Measurements from ENCODE around the gene CCT4.
"Not testable (repeated sequence)": the region's sequence is repeated elsewhere in the genome, so short reads cannot be mapped to it uniquely, and the experiment has no call there.

Gene CCT4

DNA sequence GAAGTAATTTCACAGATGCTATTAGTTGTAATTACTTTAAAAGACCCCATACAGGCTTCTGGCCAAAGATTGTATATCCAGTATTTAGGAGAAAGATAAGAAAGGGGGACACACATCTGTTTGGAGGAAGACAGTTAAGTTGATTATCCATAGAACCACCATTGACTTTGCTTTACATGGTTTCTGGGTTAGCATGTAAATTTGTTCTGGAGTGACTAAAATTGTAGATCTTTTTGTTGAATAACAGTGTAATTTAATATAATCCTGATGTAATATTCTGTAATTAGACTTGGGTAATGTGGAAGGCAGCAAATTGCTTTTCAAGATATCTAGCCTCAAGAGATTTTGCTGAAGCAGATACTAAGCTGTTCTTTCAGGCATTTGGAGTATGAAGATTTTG is 34.3 kb upstream of the CCT4 start:
- H3K4me3 ChIP-seq (ENCODE audit: control insufficient read depth, low read depth, low read length), result no peak overlapping the region
- DNase-seq (ENCODE audit: low read depth), result no peak
- TF ChIP-seq, protein P1, sequence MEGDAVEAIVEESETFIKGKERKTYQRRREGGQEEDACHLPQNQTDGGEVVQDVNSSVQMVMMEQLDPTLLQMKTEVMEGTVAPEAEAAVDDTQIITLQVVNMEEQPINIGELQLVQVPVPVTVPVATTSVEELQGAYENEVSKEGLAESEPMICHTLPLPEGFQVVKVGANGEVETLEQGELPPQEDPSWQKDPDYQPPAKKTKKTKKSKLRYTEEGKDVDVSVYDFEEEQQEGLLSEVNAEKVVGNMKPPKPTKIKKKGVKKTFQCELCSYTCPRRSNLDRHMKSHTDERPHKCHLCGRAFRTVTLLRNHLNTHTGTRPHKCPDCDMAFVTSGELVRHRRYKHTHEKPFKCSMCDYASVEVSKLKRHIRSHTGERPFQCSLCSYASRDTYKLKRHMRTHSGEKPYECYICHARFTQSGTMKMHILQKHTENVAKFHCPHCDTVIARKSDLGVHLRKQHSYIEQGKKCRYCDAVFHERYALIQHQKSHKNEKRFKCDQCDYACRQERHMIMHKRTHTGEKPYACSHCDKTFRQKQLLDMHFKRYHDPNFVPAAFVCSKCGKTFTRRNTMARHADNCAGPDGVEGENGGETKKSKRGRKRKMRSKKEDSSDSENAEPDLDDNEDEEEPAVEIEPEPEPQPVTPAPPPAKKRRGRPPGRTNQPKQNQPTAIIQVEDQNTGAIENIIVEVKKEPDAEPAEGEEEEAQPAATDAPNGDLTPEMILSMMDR (conservative IDR thresholded peaks at IDR 0.05; ENCODE audit: control insufficient read depth, insufficient read depth, low read depth, low read length), result no peak

DNA sequence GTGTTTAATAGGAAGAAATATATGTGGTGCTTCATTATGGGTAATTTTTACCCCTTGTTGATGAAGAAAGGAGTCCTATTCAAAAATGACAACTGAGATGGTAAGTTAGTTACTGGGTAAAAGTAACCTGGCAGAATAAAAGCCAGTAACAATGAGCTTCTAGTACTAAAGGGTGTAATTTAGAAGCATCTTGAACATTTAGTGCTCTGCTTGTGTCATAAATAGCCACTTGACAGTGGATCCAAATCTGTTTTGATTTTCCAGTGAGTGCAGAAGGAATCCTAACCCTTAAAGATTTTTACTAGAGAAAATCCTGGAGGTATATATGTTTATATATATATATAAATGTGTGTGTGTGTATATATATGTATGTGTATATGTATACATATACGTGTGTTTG is 32.1 kb upstream of the CCT4 start:
- no peak overlapping the region for H3K4me3 ChIP-seq (ENCODE audit: control insufficient read depth, low read depth, low read length)
- no peak for DNase-seq (ENCODE audit: low read depth)
- TF ChIP-seq, protein P1 (conservative IDR thresholded peaks at IDR 0.05; ENCODE audit: control insufficient read depth, insufficient read depth, low read depth, low read length), result no peak

DNA sequence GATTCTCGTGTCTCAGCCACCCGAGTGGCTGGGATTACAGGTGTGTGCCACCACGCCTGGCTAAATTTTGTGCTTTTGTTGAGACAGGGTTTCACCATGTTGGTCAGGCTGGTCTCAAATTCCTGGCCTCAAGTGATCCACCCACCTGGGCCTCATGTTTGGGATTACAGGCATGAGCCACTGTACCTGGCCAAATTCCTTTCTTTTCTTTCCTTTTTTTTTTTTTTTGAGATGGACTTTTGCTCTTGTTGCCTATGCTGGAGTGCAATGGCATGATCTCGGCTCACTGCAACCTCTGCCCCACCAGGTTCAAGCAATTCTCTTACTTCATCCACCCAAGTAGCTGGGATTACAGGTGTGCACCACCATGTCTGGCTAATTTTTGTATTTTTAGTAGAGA is 26.3 kb upstream of the CCT4 start:
- not testable (repeated sequence) for DNase-seq (ENCODE audit: low read depth); H3K4me3 ChIP-seq (ENCODE audit: control insufficient read depth, low read depth, low read length)

DNA sequence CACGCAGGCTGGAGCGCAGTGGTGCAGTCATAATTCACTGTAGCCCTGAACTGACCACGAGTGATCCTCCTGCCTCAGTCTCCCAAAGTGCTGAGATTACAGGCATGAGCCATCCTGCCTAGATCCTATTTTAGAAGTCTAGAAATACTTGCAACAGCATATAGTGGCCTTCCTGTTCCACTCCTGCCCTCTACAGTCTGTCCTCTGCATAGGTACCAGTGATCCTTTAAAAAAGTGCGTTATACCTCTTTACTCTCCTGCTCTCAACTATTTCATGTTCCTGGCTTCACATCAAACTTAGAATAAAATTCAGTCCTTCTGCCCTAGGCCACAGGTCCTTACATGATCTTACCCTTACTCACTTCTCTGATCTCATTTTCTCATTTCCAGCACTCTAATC is 23.1 kb upstream of the CCT4 start:
- TF ChIP-seq, protein P1 (conservative IDR thresholded peaks at IDR 0.05; ENCODE audit: control insufficient read depth, insufficient read depth, low read depth, low read length), result peak; percentile 32
- peak; percentile 6 for DNase-seq (ENCODE audit: low read depth)
- no peak overlapping the region for H3K4me3 ChIP-seq (ENCODE audit: control insufficient read depth, low read depth, low read length)

DNA sequence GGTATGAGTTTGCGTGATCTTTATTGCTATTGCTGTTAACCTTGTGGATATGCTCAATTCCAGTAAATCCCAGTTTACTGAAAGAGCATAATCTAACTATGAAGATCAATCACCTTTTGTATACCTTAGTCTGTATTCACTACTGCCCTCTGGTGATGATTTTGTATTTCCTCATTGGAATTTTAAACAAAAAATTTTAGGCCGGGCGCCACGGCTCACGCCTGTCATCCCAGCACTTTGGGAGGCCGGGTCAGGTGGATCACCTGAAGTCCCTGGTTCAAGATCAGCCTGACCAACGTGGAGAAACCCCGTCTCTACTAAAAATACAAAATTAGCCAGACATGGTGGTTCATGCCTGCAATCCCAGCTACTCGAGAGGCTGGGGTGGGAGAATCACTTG is 22.1 kb upstream of the CCT4 start:
- TF ChIP-seq, protein P1 (conservative IDR thresholded peaks at IDR 0.05; ENCODE audit: control insufficient read depth, insufficient read depth, low read depth, low read length), result peak; percentile 37
- DNase-seq (ENCODE audit: low read depth), result peak; percentile 17
- H3K4me3 ChIP-seq (ENCODE audit: control insufficient read depth, low read depth, low read length), result no peak overlapping the region

DNA sequence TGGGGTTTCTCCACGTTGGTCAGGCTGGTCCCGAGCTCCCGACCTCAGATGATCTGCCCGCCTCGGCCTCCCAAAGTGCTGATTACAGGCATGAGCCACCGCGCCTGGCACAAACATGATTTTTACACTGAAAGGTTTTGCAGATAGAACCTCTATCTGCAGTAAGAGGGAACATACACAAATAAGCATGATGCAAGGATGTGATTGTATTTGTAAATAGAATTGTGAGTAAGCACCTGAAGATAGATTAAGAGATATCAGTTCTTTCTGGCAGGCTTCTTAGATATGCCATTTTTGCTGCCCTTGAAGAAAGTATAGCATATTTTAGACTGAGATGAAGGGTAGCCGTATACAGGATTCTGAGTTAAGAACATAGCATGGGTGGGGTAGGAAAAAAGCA is 20.7 kb upstream of the CCT4 start:
- TF ChIP-seq, protein P1 (conservative IDR thresholded peaks at IDR 0.05; ENCODE audit: control insufficient read depth, insufficient read depth, low read depth, low read length), result no peak
- DNase-seq (ENCODE audit: low read depth), result no peak
- no peak overlapping the region for H3K4me3 ChIP-seq (ENCODE audit: control insufficient read depth, low read depth, low read length)

DNA sequence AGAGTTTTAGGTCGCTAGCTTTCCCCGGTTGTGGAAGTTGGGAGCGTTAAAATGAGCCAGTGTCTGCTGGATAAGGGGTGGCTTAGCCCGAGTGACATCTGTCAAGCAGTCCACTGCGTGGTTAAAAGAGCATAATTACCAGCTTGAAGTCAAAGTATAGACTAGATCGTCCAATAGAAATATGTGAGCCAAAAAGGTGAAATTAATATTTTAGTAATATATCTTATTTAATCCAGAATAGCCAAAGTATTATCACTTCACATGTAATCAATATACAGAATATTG is 17.7 kb upstream of the CCT4 start:
- peak overlapping the region; percentile 95 for H3K4me3 ChIP-seq (ENCODE audit: control insufficient read depth, low read depth, low read length)
- TF ChIP-seq, protein P1 (conservative IDR thresholded peaks at IDR 0.05; ENCODE audit: control insufficient read depth, insufficient read depth, low read depth, low read length), result no peak
- no peak for DNase-seq (ENCODE audit: low read depth)
